ENCODE data around the gene LAT. TPM values are rescaled to one million over a fixed set of nuclear protein-coding genes. Genes with fewer than 3 reads are reported as not detected.

LAT gene
- polyA plus RNA-seq, 1 donor from 2014 or later, result 8.3 TPM

GRCh38 chr16:29009050-29009837, 24.4 kb downstream of the LAT start:
- Mint-ChIP-seq H3K27me3 (peaks cover 2% of the 10 kb centered on the region), H3K27ac (no peak overlapping the region), H3K4me3 (peak overlapping the region in 1 of 4 donors; percentile 2), H3K4me1 (peaks cover 0 to 4% (median 0%) of the 10 kb centered on the region in 3 donors), H3K9me3 (no peaks in the 10 kb centered on the region), H3K36me3 (peaks cover 1% of the 10 kb centered on the region)

DNA sequence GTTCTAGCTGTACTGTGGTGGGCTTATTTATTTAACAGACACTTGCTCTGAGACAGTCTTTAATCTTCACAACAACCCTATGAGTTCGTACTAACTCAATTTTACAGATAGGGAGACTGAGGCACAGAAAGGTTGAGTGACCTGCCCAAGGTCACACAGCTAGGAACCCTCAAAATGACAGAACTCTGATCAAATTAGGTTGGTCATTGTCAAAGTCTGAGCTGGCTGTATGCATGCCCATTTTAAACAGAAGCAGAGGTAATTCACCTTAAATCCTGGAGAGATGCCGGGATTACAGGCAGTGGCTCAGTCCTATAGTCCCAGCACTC, 24.9 kb downstream of the LAT start:
- H3K36me3 Mint-ChIP-seq, result peaks cover 1% of the 10 kb centered on the region
- H3K9me3 Mint-ChIP-seq, result no peaks in the 10 kb centered on the region
- peaks cover 0 to 4% (median 0%) of the 10 kb centered on the region in 3 donors for H3K4me1 Mint-ChIP-seq
- H3K27me3 Mint-ChIP-seq, result peaks cover 4% of the 10 kb centered on the region
- no peak overlapping the region for H3K4me3 Mint-ChIP-seq
- H3K27ac Mint-ChIP-seq, result peak overlapping the region in 1 of 3 donors; percentile 23

DNA sequence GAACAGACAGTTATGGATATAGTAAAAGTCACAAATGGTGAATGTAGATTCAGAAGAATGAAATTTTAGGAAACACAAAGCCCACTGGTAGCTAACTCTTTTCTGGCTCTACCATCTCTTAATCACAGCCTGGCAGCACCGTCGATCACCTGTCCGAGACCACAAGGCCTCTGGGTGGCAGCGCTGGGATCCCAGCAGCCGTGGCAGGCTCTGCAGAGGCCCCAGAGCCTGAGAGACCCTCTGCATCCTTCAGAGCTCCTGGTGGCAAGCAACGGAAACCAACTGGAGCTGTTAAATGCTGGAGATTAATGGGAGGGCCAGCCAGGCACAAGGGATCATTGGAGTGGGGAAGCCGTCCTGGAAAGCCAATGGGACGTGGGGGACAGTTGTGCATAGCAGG, 26.3 kb downstream of the LAT start:
- H3K36me3 Mint-ChIP-seq, result peaks cover 1% of the 10 kb centered on the region
- H3K4me1 Mint-ChIP-seq, result peaks cover 0 to 4% (median 0%) of the 10 kb centered on the region in 3 donors
- H3K27ac Mint-ChIP-seq, result no peak overlapping the region
- H3K4me3 Mint-ChIP-seq, result no peak overlapping the region
- no peaks in the 10 kb centered on the region for H3K9me3 Mint-ChIP-seq
- H3K27me3 Mint-ChIP-seq, result peaks cover 4% of the 10 kb centered on the region

DNA sequence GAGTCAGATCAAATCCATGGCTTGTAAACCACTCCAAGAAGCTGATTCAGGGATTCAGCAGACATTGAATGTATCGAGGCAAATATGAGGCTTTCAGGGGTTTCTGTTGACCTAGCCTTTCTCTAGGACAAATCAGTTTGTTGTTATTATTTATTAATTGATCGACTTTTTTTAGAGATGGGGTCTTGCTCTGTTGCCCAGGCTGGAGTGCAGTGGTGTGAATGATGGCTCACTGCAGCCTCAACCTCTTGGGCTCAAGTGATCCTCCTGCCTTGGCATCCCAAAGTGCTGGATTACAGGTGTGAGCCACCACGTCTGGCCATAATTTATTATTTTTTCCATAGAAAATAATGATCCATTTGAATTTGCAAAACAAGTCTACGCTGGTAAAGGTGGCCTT, 27.0 kb downstream of the LAT start:
- H3K4me3 Mint-ChIP-seq, result no peak overlapping the region
- peaks cover 1% of the 10 kb centered on the region for H3K36me3 Mint-ChIP-seq
- peak overlapping the region in 1 of 3 donors; percentile 82 for H3K27ac Mint-ChIP-seq
- H3K4me1 Mint-ChIP-seq, result peaks cover 0 to 4% (median 0%) of the 10 kb centered on the region in 3 donors
- H3K9me3 Mint-ChIP-seq, result no peaks in the 10 kb centered on the region
- H3K27me3 Mint-ChIP-seq, result peaks cover 4% of the 10 kb centered on the region

- Mint-ChIP-seq H3K36me3 (peaks cover 1% of the 10 kb centered on the region), H3K9me3 (no peaks in the 10 kb centered on the region), H3K4me1 (peaks cover 0 to 4% (median 0%) of the 10 kb centered on the region in 3 donors), H3K4me3 (peak overlapping the region in 1 of 4 donors; percentile 39), H3K27ac (no peak overlapping the region), H3K27me3 (peaks cover 2% of the 10 kb centered on the region)
Measured at GRCh38 chr16:29012913-29013553, 28.2 kb downstream of the LAT start.

- Mint-ChIP-seq H3K27me3 (peaks cover 3% of the 10 kb centered on the region), H3K9me3 (no peaks in the 10 kb centered on the region), H3K4me1 (peaks cover 0 to 1% (median 0%) of the 10 kb centered on the region in 3 donors), H3K27ac (no peak overlapping the region), H3K4me3 (no peak overlapping the region), H3K36me3 (peaks cover 1% of the 10 kb centered on the region)
Measured at GRCh38 chr16:29014561-29015069, 29.8 kb downstream of the LAT start.

DNA sequence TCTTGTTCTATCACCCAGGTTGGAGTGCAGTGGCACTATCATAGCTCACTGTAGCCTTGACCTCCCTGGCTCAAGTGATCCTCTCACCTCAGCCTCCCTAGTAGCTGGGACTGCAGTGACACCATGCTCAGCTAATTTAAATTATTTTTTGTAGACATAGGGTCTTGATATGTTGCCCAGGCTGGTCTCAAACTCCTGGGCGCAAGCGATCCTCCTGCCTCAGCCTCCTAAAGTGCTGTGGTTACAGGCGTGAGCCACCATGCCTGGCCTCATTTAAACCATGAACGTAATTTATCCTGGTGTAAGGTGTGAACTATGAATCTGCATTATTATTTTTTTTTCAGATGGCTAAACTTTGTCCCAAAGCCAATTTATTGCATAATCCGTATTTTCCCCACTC, 37.3 kb downstream of the LAT start:
- peaks cover 11% of the 10 kb centered on the region for H3K27me3 Mint-ChIP-seq
- no peaks in the 10 kb centered on the region for H3K36me3 Mint-ChIP-seq
- H3K27ac Mint-ChIP-seq, result no peak overlapping the region
- peaks cover 0 to 4% (median 0%) of the 10 kb centered on the region in 3 donors for H3K4me1 Mint-ChIP-seq
- no peaks in the 10 kb centered on the region for H3K9me3 Mint-ChIP-seq
- no peak overlapping the region for H3K4me3 Mint-ChIP-seq

DNA sequence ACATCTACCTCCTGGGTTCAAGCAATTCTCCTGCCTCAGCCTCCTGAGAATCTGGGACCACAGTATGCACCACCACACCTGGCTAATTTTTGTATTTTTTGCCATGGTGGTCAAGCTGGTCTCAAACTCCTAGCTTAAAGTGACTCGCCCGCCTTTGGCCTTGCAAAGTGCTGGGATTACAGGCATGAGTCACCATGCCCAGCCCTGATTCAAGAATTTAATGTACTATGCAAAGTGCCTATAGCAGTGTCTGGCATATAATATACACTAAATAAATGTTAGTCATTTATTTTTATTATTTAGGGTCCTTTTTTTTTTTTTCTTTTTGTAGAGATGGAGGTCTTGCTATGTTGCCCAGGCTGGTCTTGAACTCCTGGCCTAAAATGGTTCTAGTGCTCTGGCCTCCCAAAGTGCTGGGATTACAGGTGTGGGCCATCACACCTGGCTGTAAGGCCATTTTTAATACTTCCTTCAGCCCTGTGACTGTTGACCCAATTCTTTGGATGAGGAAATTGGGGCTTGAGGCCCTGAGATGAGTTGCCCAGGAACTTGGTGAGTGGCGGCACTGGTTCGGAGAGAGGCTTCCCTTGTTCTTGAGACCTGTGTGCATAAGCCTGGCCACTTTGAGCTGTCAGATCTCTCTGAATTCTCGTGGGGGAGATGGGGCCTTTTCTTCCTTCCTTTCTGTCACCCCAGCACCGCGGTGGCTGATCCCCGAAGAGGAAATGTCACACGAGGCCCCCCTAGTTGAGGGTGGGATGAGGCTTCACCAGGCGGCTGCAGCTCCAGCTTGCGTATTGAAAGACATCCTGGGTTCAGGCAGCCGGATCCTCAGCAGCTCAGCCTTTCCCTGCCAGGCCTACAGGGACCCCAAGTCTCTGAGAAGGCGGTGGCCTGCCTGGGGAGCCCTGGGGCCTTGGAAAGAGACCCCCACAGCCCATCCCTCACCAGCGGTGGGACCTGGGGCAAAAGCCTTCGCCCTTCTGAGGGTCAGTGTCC, 38.7 kb downstream of the LAT start:
- H3K4me3 Mint-ChIP-seq, result no peak overlapping the region
- H3K9me3 Mint-ChIP-seq, result no peaks in the 10 kb centered on the region
- H3K36me3 Mint-ChIP-seq, result no peaks in the 10 kb centered on the region
- peak overlapping the region in 1 of 3 donors; percentile 19 for H3K27ac Mint-ChIP-seq
- peaks cover 0 to 4% (median 0%) of the 10 kb centered on the region in 3 donors for H3K4me1 Mint-ChIP-seq
- peaks cover 17% of the 10 kb centered on the region for H3K27me3 Mint-ChIP-seq

DNA sequence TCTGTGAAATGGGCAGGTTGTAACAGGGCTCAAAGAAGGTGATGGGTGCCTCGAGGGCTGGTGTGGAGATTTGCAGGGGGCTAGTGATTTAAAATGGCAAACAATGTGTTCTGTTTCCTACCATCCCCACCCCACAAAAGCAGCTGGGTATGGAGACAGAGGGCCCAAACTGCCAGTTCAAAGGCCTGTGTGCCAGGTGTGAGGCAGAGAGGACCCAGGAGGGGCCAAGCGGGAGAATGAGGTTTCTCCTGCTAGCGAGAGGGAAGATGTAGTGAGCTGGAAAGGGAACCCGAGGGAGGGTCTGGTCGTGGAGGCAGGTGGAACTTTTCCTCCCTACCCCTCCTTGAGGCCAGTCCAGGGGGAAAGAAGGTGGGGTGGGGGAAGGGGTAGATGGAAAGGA, 39.4 kb downstream of the LAT start:
- no peak overlapping the region for H3K4me3 Mint-ChIP-seq
- peaks cover 0 to 4% (median under 1%) of the 10 kb centered on the region in 3 donors for H3K4me1 Mint-ChIP-seq
- no peaks in the 10 kb centered on the region for H3K9me3 Mint-ChIP-seq
- peaks cover 20% of the 10 kb centered on the region for H3K27me3 Mint-ChIP-seq
- no peaks in the 10 kb centered on the region for H3K36me3 Mint-ChIP-seq
- H3K27ac Mint-ChIP-seq, result peak overlapping the region in 1 of 3 donors; percentile 19

DNA sequence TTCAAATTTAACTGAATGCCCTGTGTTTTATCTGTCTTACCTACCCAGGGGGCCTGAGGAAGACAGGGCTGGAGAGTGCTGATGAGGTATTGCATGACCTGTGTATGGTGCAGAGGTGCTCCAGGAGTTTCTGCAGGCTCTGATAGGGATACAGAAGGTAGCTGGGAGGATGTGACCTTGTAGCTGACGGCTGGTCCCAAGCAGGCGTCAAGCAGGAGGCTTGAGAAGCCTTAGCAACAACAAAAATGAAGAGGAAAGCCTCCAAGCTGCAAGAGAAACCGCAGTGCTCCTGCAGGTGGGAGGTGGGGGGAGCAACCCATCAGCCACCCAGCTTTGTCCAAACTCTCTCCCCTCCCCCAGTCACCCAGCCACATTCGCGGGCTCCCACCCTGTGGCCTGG, 40.4 kb downstream of the LAT start:
- peaks cover 0 to 4% (median 1%) of the 10 kb centered on the region in 3 donors for H3K4me1 Mint-ChIP-seq
- no peaks in the 10 kb centered on the region for H3K36me3 Mint-ChIP-seq
- H3K27me3 Mint-ChIP-seq, result peaks cover 21% of the 10 kb centered on the region
- no peaks in the 10 kb centered on the region for H3K9me3 Mint-ChIP-seq
- no peak overlapping the region for H3K4me3 Mint-ChIP-seq
- H3K27ac Mint-ChIP-seq, result no peak overlapping the region

DNA sequence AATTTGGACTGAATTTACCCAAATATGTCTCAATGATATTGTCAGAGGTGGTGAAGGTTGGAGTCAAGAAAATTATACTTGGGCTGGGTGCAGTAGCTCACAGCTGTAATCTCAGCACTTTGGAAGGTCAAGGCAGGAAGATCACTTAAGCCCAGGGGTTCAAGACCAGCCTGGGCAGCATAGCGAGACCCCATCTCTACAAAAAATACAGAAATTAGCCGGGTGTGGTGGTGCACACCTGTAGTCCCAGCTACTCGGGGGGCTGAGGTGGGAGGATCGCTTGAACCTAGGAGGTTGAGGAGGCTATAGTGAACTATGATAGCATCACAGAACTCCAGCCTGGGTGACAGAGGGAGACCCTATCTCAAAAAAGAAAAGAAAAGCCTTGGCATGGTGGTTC, 40.9 kb downstream of the LAT start:
- peaks cover 0 to 4% (median 3%) of the 10 kb centered on the region in 3 donors for H3K4me1 Mint-ChIP-seq
- peaks cover 21% of the 10 kb centered on the region for H3K27me3 Mint-ChIP-seq
- H3K36me3 Mint-ChIP-seq, result no peaks in the 10 kb centered on the region
- H3K27ac Mint-ChIP-seq, result peak overlapping the region in 1 of 3 donors; percentile 14
- H3K9me3 Mint-ChIP-seq, result no peaks in the 10 kb centered on the region
- no peak overlapping the region for H3K4me3 Mint-ChIP-seq

DNA sequence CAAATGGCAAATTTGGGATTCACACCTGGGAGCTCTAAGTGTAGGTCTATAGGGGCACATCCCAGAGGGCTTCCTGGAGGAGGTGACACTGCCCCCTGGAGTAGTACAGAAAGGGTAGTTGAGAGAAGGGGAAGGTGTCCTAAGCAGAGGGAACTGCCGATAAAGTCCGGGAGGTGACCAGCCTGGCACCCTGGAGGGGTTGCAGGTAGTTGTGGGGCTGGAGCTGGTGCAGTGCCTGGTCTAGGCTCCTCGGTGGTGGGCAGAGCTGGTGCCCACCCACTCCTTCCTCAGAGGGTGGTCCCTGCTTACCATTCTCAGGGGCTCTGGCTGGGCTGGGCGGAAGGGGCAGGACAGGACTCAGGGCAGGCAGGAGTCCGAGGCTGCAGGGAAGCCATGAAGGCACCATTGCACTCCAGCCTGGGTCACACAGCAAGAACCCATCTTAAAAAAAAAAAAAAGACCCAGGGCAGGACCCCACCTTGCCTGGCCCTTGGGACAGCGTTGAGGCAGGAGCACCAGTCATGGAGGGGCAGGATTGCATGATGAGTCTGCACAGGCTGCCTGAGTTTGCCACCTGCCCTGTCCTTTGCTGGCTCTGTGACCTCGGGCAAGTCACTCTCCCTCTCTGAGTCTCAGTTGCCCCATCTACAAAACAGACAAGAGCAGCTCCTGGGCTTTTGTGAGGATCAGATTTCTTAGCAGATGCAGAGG, 43.8 kb downstream of the LAT start:
- Mint-ChIP-seq H3K27me3 (peaks cover 18% of the 10 kb centered on the region), H3K36me3 (no peaks in the 10 kb centered on the region), H3K4me3 (no peak overlapping the region), H3K9me3 (no peaks in the 10 kb centered on the region), H3K27ac (peak overlapping the region in 1 of 3 donors; percentile 31), H3K4me1 (peaks cover 0 to 11% (median 5%) of the 10 kb centered on the region in 3 donors)

- H3K4me1 Mint-ChIP-seq, result peaks cover 0 to 11% (median 5%) of the 10 kb centered on the region in 3 donors
- H3K4me3 Mint-ChIP-seq, result peak overlapping the region in 1 of 4 donors; percentile 18
- peaks cover 18% of the 10 kb centered on the region for H3K27me3 Mint-ChIP-seq
- H3K27ac Mint-ChIP-seq, result no peak overlapping the region
- no peaks in the 10 kb centered on the region for H3K9me3 Mint-ChIP-seq
- H3K36me3 Mint-ChIP-seq, result no peaks in the 10 kb centered on the region
Measured at GRCh38 chr16:29029168-29029994, 44.5 kb downstream of the LAT start.
